Osteoblast (primary cell): ENCODE data around the gene XCL2. TPM values are rescaled to one million over a fixed set of nuclear protein-coding genes. Genes with fewer than 3 reads are reported as not detected.

ENCODE experiments used
- DNase-seq: peaks from one replicate; pipeline ENCODE4 v3.0.0; 2011; ENCODE audit warnings: low spot score, mixed read lengths; ENCODE audit not compliant: insufficient read length; ENCODE audit errors: missing footprints
- H2AFZ ChIP-seq: 2 replicates; pipeline ENCODE4 v1.6.0; 2011; ENCODE audit warnings: mild to moderate bottlenecking, low read length
- H3K27ac ChIP-seq: 2 replicates; pipeline ENCODE4 v1.5.1; 2011; ENCODE audit warnings: mild to moderate bottlenecking, low read depth, low read length, moderate library complexity
- H3K27me3 ChIP-seq: 2 replicates; pipeline ENCODE4 v1.6.0; 2012; ENCODE audit warnings: mild to moderate bottlenecking, control low read depth, inconsistent platforms, low read length, moderate library complexity; ENCODE audit not compliant: insufficient read depth
- H3K36me3 ChIP-seq: 2 replicates; pipeline ENCODE4 v1.5.1; 2011; ENCODE audit warnings: mild to moderate bottlenecking, low read length, control low read depth, moderate library complexity; ENCODE audit not compliant: insufficient read depth
- H3K4me1 ChIP-seq: 2 replicates; pipeline ENCODE4 v1.5.1; 2011; ENCODE audit warnings: mild to moderate bottlenecking, low read length, control low read depth, moderate library complexity; ENCODE audit not compliant: insufficient read depth
- H3K4me2 ChIP-seq: 2 replicates; pipeline ENCODE4 v1.6.0; 2011; ENCODE audit warnings: mild to moderate bottlenecking, low read length; ENCODE audit not compliant: insufficient read depth
- H3K4me3 ChIP-seq: fragments of 200-600 bp; sonication (generic); 3 replicates; pipeline ENCODE4 v1.5.1; 2012; ENCODE audit warnings: mild to moderate bottlenecking, low read length, inconsistent platforms; ENCODE audit not compliant: insufficient read depth
- H3K79me2 ChIP-seq: 2 replicates; pipeline ENCODE4 v1.6.0; 2012; ENCODE audit warnings: mild to moderate bottlenecking, low read length, control low read depth, inconsistent platforms; ENCODE audit not compliant: insufficient read depth
- H3K9me3 ChIP-seq: 2 replicates; pipeline ENCODE4 v1.5.1; 2011; ENCODE audit warnings: low read depth, low read length, control low read depth
- H4K20me1 ChIP-seq: 2 replicates; pipeline ENCODE4 v1.6.0; 2012; ENCODE audit warnings: mild to moderate bottlenecking, low read length, control low read depth; ENCODE audit not compliant: insufficient read depth
- CTCF ChIP-seq: IDR thresholded peaks from 2 replicates; pipeline ENCODE4 v1.5.1; 2011; ENCODE audit warnings: mild to moderate bottlenecking, low read depth, low read length, moderate library complexity; ENCODE audit errors: extremely low read depth
- total RNA-seq: library from RNA; depleted of rRNA; stranded (reverse); fragments of >200 nt; gene quantifications from 2 replicates; pipeline ENCODE4 v1.2.3, GENCODE V29; 2012

Gene XCL2
- total RNA-seq, 1 donor, result not detected

GRCh38 chr1:168520832-168521231 is 23.0 kb downstream of the XCL2 start:
- DNase-seq, result no peak
- no peak for TF ChIP-seq CTCF
- no peaks in the 10 kb centered on the region for H3K9me3 ChIP-seq
- H3K27me3 ChIP-seq, result peaks cover 3% of the 10 kb centered on the region
- no peak overlapping the region for H3K27ac ChIP-seq
- H3K4me2 ChIP-seq, result no peak overlapping the region
- no peak overlapping the region for H2AFZ ChIP-seq
- H3K79me2 ChIP-seq, result no peaks in the 10 kb centered on the region
- no peaks in the 10 kb centered on the region for H3K36me3 ChIP-seq
- H3K4me3 ChIP-seq, result no peak overlapping the region
- no peaks in the 10 kb centered on the region for H3K4me1 ChIP-seq
- H4K20me1 ChIP-seq, result no peaks in the 10 kb centered on the region

DNA sequence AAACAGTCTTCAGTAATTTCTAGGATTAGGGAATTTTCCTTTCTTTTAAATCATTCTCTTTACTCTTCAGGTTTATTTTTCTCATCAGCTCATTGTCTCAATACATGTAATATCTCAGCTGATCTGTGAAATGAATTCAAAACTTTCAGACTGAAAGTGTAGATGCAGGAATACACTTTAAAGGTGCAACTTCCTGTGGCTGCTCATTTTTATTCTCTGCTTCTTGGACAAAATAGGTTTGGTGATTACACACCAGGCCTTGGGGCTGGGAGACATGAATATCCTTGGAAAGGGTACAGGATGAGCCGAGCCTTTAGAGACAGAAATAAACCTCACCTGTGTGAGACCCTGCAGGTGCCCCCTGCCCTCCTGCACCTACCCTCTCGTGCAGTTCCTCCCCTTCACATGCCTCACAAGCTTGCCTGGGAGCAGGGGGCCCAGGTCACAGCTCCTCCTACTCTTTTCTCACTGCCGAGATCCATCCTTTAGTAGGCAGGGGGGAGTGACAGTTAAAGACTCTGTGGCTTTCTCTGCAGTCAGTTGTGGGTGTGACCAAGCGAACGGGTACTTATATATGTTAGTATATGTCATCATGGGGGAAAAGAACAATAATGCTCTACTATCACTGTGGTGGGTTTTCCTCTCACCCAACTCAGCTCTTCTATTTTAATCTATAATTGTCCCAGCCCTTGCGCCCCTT is 23.6 kb downstream of the XCL2 start:
- no peak for DNase-seq
- no peaks in the 10 kb centered on the region for H3K79me2 ChIP-seq
- no peaks in the 10 kb centered on the region for H3K4me1 ChIP-seq
- no peak overlapping the region for H2AFZ ChIP-seq
- peaks cover 3% of the 10 kb centered on the region for H3K27me3 ChIP-seq
- no peaks in the 10 kb centered on the region for H3K9me3 ChIP-seq
- no peaks in the 10 kb centered on the region for H3K36me3 ChIP-seq
- H4K20me1 ChIP-seq, result no peaks in the 10 kb centered on the region
- no peak overlapping the region for H3K4me2 ChIP-seq
- TF ChIP-seq CTCF, result no peak
- no peak overlapping the region for H3K27ac ChIP-seq
- no peak overlapping the region for H3K4me3 ChIP-seq

- no peak for DNase-seq
- Histone ChIP-seq H3K9me3 (no peaks in the 10 kb centered on the region), H3K4me2 (no peak overlapping the region), H3K4me3 (no peak overlapping the region), H3K36me3 (no peaks in the 10 kb centered on the region), H3K27me3 (peaks cover 3% of the 10 kb centered on the region), H3K27ac (no peak overlapping the region), H2AFZ (no peak overlapping the region), H3K79me2 (no peaks in the 10 kb centered on the region), H3K4me1 (no peaks in the 10 kb centered on the region), H4K20me1 (no peaks in the 10 kb centered on the region)
- TF ChIP-seq CTCF, result no peak
Observed at GRCh38 chr1:168518813-168519212, 25.0 kb downstream of the XCL2 start.

GRCh38 chr1:168518201-168518689 is 25.6 kb downstream of the XCL2 start:
- Histone ChIP-seq H3K4me3 (no peak overlapping the region), H3K27me3 (peaks cover 3% of the 10 kb centered on the region), H3K36me3 (no peaks in the 10 kb centered on the region), H3K9me3 (no peaks in the 10 kb centered on the region), H3K79me2 (no peaks in the 10 kb centered on the region), H4K20me1 (no peaks in the 10 kb centered on the region), H3K4me1 (no peaks in the 10 kb centered on the region), H3K4me2 (no peak overlapping the region), H2AFZ (no peak overlapping the region), H3K27ac (no peak overlapping the region)
- TF ChIP-seq CTCF, result no peak
- DNase-seq, result no peak
